A549 (cell line): Measurements from ENCODE around the gene IBSP. TPM values are rescaled to one million over a fixed set of nuclear protein-coding genes. Genes with fewer than 3 reads are reported as not detected.

ENCODE experiments used
- ATAC-seq, 2 experiments: fragments of 200-7000 bp in 1 of 2; fragments of >200 bp in 1 of 2; cut with Nextera tagmentation in 1 of 2; cut with Tn5 transposase in 1 of 2; 3 replicates each; pipeline versions ENCODE4 v1.8.0 to v1.9.1; 2018 to 2020; ENCODE audit warnings: mild to moderate bottlenecking in 1 of 2, moderate library complexity in 1 of 2
- CTCF ChIA-PET: fragments of 300-600 bp; sonication (Branson Sonifier 250); formaldehyde crosslinking; extraction: SDS; loops from one replicate; lab custom pipeline; 2021; ENCODE audit warnings: antibody characterized with exemption, inconsistent platforms; lab: Yijun Ruan, JAX
- POLR2A ChIA-PET: fragments of 350-600 bp; formaldehyde crosslinking; extraction: SDS; loops from one replicate; lab custom pipeline; 2021; ENCODE audit warnings: antibody characterized with exemption, inconsistent platforms; lab: Yijun Ruan, JAX
- DNase-seq, 2 experiments: peaks; one replicate each; pipeline versions ENCODE4 v3.0.0 to v3.0.0-alpha.2; 2011 to 2016; ENCODE audit warnings: low read depth in 1 of 2, low spot score in 1 of 2
- FAIRE-seq: peaks from 2 replicates; lab custom pipeline; 2011; peaks lifted over from hg19 to GRCh38; lab: Jason Lieb, UNC
- H3K27ac ChIP-seq, 2 experiments: fragments of >200 bp; sonication (Bioruptor Twin); formaldehyde crosslinking; 3 replicates each; pipeline ENCODE4 v1.5.1; 2016 to 2017
- H3K4me1 ChIP-seq: fragments of >200 bp; sonication (Bioruptor Twin); formaldehyde crosslinking; 3 replicates; pipeline ENCODE4 v1.6.1; 2016
- H3K4me2 ChIP-seq: fragments of >200 bp; sonication (Bioruptor Twin); formaldehyde crosslinking; 3 replicates; pipeline ENCODE4 v1.6.1; 2016
- H3K4me3 ChIP-seq: fragments of >200 bp; sonication (Bioruptor Twin); formaldehyde crosslinking; 3 replicates; pipeline ENCODE4 v1.5.1; 2016
- H3K9me3 ChIP-seq: fragments of >200 bp; sonication (Bioruptor Twin); formaldehyde crosslinking; 3 replicates; pipeline ENCODE4 v1.6.1; 2016
- CBX2 ChIP-seq: fragments of 200-600 bp; sonication (generic); IDR thresholded peaks from 2 replicates; pipeline ENCODE4 v1.6.1; 2016; ENCODE audit warnings: low read depth, mild to moderate bottlenecking, borderline replicate concordance
- CBX8 ChIP-seq: fragments of 200-600 bp; sonication (generic); IDR thresholded peaks from 2 replicates; pipeline ENCODE4 v1.6.1; 2016
- CEBPB ChIP-seq, 2 experiments: fragments of >200 bp in 1 of 2; sonication (Bioruptor Twin) in 1 of 2; formaldehyde crosslinking in 1 of 2; IDR thresholded peaks; 2 replicates each; pipeline ENCODE4 v1.6.1; 2012 to 2016
- ELK1 ChIP-seq: fragments of 150-350 bp; IDR thresholded peaks from 2 replicates; pipeline ENCODE4 v1.6.1; 2014; ENCODE audit warnings: low read depth, mild to moderate bottlenecking, low read length
- FOSL2 ChIP-seq, 2 experiments: fragments of 450-650 bp in 1 of 2; fragments of >200 bp in 1 of 2; sonication (Bioruptor Twin) in 1 of 2; formaldehyde crosslinking; IDR thresholded peaks; 2 replicates each; pipeline versions ENCODE4 v1.5.0 to v1.6.1; 2016 to 2020; ENCODE audit warnings: mild to moderate bottlenecking in 1 of 2, moderate library complexity in 1 of 2
- HOXA7 ChIP-seq: fragments of 250-450 bp; sonication (Bioruptor Pico); IDR thresholded peaks from 2 replicates; pipeline ENCODE4 v1.5.0; 2020; ENCODE audit warnings: mild to moderate bottlenecking, moderate library complexity
- HOXB5 ChIP-seq: fragments of 250-450 bp; sonication (Bioruptor Pico); IDR thresholded peaks from 2 replicates; pipeline ENCODE4 v1.5.0; 2020; ENCODE audit warnings: mild to moderate bottlenecking, moderate library complexity
- JUNB ChIP-seq: fragments of >200 bp; sonication (Bioruptor Twin); formaldehyde crosslinking; IDR thresholded peaks from 2 replicates; pipeline ENCODE4 v1.6.1; 2016
- KDM5A ChIP-seq: fragments of 200-600 bp; sonication (generic); IDR thresholded peaks from 2 replicates; pipeline ENCODE4 v1.6.1; 2016; ENCODE audit warnings: antibody characterized with exemption, mild to moderate bottlenecking
- MAFK ChIP-seq: fragments of 450-650 bp; IDR thresholded peaks from 2 replicates; pipeline ENCODE4 v1.6.1; 2014; ENCODE audit not compliant: partially characterized antibody
- MYC ChIP-seq: IDR thresholded peaks from 2 replicates; pipeline ENCODE4 v1.6.1; 2012; ENCODE audit warnings: mild to moderate bottlenecking, inconsistent platforms, low read length, improper control_type of control experiment, borderline replicate concordance
- NFE2L2 ChIP-seq: fragments of 150-350 bp; conservative IDR thresholded peaks from 2 replicates; pipeline ENCODE4 v1.6.1; 2014; ENCODE audit warnings: low read length
- NPAS2 ChIP-seq: fragments of 250-450 bp; sonication (Bioruptor Pico); IDR thresholded peaks from 2 replicates; pipeline ENCODE4 v1.8.0; 2022; ENCODE audit warnings: mild to moderate bottlenecking, moderate library complexity, borderline replicate concordance
- NR3C1 ChIP-seq: fragments of >200 bp; sonication (Bioruptor Twin); formaldehyde crosslinking; IDR thresholded peaks from 3 replicates; pipeline ENCODE4 v1.6.1; 2017
- RCOR1 ChIP-seq: fragments of 150-350 bp; IDR thresholded peaks from 2 replicates; pipeline ENCODE4 v1.6.1; 2014; ENCODE audit warnings: antibody characterized with exemption, low read length, low read depth
- RFX5 ChIP-seq: fragments of 450-650 bp; IDR thresholded peaks from 2 replicates; pipeline ENCODE4 v1.7.1; 2014; ENCODE audit warnings: antibody characterized with exemption, mild to moderate bottlenecking, moderate library complexity
- SMC3 ChIP-seq: fragments of >200 bp; sonication (Bioruptor Twin); formaldehyde crosslinking; IDR thresholded peaks from 3 replicates; pipeline ENCODE4 v1.6.1; 2018; ENCODE audit warnings: inconsistent platforms
- ZFP36 ChIP-seq: fragments of 450-650 bp; IDR thresholded peaks from 2 replicates; pipeline ENCODE4 v1.6.1; 2014; ENCODE audit warnings: borderline replicate concordance; ENCODE audit not compliant: partially characterized antibody
- WGBS: methylation state at CpG from one replicate; pipeline ENCODE4 v1.1.6; 2017; ENCODE audit errors: missing lambda C conversion rate; 5-methylcytosine and 5-hydroxymethylcytosine counted together
- polyA plus RNA-seq, 4 experiments: library from polyadenylated mRNA; depleted of rRNA in 3 of 4; stranded (reverse); fragments of >200 nt; fragmentation: RNase III in 1 of 4; extraction: RNeasy Plus Mini Kit Qiagen cat#74134 plus additional on column Dnase treatment in 1 of 4; gene quantifications; 2 replicates in 3 of 4; 3 replicates in 1 of 4; pipeline ENCODE4 v1.2.3, GENCODE V29; 2011 to 2017
- TF ChIP-seq, protein P1 (sequence below): fragments of 250-450 bp; sonication (Bioruptor Pico); IDR thresholded peaks from 2 replicates; pipeline ENCODE4 v1.5.0; 2020; ENCODE audit warnings: low read depth, mild to moderate bottlenecking, moderate library complexity
- TF ChIP-seq, protein P2 (sequence below): fragments of 250-450 bp; sonication (Bioruptor Pico); IDR thresholded peaks from 2 replicates; pipeline ENCODE4 v1.5.0; 2021; ENCODE audit warnings: mild to moderate bottlenecking, moderate library complexity, borderline replicate concordance

Gene IBSP
- polyA plus RNA-seq, 2 of the 4 experiments (the other 2 are of a cell fraction): not detected

DNA sequence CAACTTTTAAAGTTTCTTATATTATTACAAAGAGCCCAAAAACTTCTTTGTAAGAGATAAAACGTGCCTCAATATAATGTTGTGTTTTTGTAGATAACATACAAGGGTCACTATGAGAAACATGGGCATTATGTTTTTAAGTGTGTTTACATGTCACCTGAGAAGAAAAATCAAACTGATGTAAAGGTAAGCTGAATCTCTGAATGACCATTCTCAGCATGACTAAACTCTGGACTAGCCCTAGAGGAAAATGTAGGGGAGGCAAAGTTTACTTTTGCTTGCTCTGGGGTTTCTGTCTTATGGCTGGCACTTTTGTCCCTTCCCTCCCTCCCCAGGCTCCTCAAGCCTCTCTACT, 40.2 kb downstream of the IBSP start:
- POLR2A ChIA-PET: no interaction called here
- Histone ChIP-seq H3K27ac (no peak overlapping the region), H3K4me3 (no peak overlapping the region), H3K4me1 (peaks cover 4% of the 10 kb centered on the region; the same call in 1 of the 3 replicates), H3K4me2 (no peak overlapping the region), H3K9me3 (no peaks in the 10 kb centered on the region)
- no peak for ATAC-seq
- TF ChIP-seq CBX2: no peak
- CTCF ChIA-PET: interaction anchor here (0.6 to 4.4 kb wide), 18 partner anchors 9 to 299 kb away, joined by 3 to 47 read pairs (median 4); no protein-coding TSS in a partner anchor
- FAIRE-seq: no peak
- no peak for DNase-seq
- WGBS: 0% methylated on average over 1 of the region's 1 CpG

DNA sequence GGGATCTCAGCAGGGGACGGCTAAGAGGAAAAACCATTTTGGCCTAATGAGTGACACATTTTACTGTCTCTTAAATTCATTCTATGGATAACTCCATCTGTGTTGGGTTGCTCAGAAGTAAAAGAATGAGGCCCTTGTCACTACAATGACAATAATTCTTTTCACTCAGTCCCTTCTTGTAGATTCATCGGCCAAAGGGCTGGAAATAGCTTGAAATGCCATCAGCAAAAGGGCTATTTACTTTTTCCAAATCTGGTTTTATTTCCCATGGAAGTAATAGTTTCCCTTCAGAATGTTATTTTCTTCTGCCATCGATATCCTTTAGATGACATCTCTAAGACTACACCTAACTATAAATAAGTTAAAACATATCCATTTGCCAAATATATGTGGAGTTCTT, 40.8 kb downstream of the IBSP start:
- TF ChIP-seq MYC: no peak
- TF ChIP-seq, protein P1, sequence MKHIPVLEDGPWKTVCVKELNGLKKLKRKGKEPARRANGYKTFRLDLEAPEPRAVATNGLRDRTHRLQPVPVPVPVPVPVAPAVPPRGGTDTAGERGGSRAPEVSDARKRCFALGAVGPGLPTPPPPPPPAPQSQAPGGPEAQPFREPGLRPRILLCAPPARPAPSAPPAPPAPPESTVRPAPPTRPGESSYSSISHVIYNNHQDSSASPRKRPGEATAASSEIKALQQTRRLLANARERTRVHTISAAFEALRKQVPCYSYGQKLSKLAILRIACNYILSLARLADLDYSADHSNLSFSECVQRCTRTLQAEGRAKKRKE (CRISPR knock-in tag): no peak
- no peak for TF ChIP-seq NFE2L2
- no peak for TF ChIP-seq HOXA7 (CRISPR knock-in tag)
- TF ChIP-seq, protein P2, sequence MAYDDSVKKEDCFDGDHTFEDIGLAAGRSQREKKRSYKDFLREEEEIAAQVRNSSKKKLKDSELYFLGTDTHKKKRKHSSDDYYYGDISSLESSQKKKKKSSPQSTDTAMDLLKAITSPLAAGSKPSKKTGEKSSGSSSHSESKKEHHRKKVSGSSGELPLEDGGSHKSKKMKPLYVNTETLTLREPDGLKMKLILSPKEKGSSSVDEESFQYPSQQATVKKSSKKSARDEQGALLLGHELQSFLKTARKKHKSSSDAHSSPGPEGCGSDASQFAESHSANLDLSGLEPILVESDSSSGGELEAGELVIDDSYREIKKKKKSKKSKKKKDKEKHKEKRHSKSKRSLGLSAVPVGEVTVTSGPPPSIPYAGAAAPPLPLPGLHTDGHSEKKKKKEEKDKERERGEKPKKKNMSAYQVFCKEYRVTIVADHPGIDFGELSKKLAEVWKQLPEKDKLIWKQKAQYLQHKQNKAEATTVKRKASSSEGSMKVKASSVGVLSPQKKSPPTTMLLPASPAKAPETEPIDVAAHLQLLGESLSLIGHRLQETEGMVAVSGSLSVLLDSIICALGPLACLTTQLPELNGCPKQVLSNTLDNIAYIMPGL (CRISPR knock-in tag): no peak
- TF ChIP-seq FOSL2 (IDR thresholded peaks at IDR 0.05): no peak
- no peak for TF ChIP-seq FOSL2 (CRISPR knock-in tag; IDR thresholded peaks at IDR 0.05)
- TF ChIP-seq JUNB: no peak
- no peak for TF ChIP-seq NR3C1
- no peak for TF ChIP-seq MAFK
- TF ChIP-seq ELK1: no peak
- TF ChIP-seq KDM5A: no peak
- no peak for TF ChIP-seq RFX5
- TF ChIP-seq ZFP36: no peak
- TF ChIP-seq CBX8: no peak
- TF ChIP-seq NPAS2: no peak
- TF ChIP-seq CEBPB (IDR thresholded peaks at IDR 0.05): no peak
- TF ChIP-seq RCOR1: no peak
- Histone ChIP-seq H3K4me2 (no peak overlapping the region), H3K9me3 (no peaks in the 10 kb centered on the region), H3K4me1 (peaks cover 4% of the 10 kb centered on the region; the same call in 1 of the 3 replicates), H3K27ac (no peak overlapping the region), H3K4me3 (no peak overlapping the region)
- ATAC-seq: no peak
- DNase-seq: no peak
- POLR2A ChIA-PET: no interaction called here
- CTCF ChIA-PET: interaction anchor here (0.6 to 4.4 kb wide), 12 partner anchors 9 to 299 kb away, joined by 3 to 47 read pairs (median 4); no protein-coding TSS in a partner anchor
- 71% methylated on average over 3 of the region's 3 CpGs for WGBS
- no peak for FAIRE-seq

DNA sequence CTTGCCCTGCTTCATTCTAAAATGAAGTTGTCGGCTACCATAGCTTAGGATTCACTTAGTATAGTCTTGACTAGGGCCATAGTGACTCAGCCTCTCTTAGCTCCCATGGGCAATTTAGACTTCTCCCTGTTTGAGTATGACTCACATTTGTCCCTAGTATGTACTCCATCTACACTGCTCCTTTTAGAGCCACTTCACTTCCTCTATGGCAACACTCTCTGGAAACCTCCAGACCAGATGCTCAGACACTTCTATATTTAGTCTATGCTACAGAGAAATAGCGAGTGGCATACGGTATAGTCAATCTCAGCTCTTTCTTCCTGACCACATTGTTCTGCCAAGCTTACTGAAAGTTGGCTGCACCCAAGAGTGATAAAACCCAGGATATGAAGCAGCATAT, 44.6 kb downstream of the IBSP start:
- peak; percentile 47 to 73; a peak in 4 of 6 replicates for ATAC-seq
- CTCF ChIA-PET: interaction anchor here (0.6 to 3.3 kb wide), 7 partner anchors 9 to 368 kb away, joined by 3 to 11 read pairs (median 6); no protein-coding TSS in a partner anchor
- peak in 1 of 2 experiments; percentile 33 for DNase-seq
- FAIRE-seq: no peak
- H3K4me2 ChIP-seq: no peak overlapping the region
- peaks cover 4% of the 10 kb centered on the region; the same call in 1 of the 3 replicates for H3K4me1 ChIP-seq
- POLR2A ChIA-PET: no interaction called here
- WGBS: 71% methylated on average over 3 of the region's 3 CpGs
- H3K27ac ChIP-seq: no peak overlapping the region
- H3K9me3 ChIP-seq: no peaks in the 10 kb centered on the region
- no peak for TF ChIP-seq SMC3
- no peak for TF ChIP-seq HOXB5 (CRISPR knock-in tag)
- TF ChIP-seq FOSL2 (IDR thresholded peaks at IDR 0.05): no peak
- TF ChIP-seq FOSL2 (CRISPR knock-in tag; IDR thresholded peaks at IDR 0.05): peak; percentile 39; the same call in 1 of the 2 replicates
- TF ChIP-seq JUNB: no peak
- no peak overlapping the region for H3K4me3 ChIP-seq
